NK-92 (cell line): ENCODE results near the gene MLLT1.

Source experiments
- DNase-seq: peaks from one replicate; lab custom pipeline; 2025; ENCODE audit not compliant: unreplicated experiment; lab: John Stamatoyannopoulos, UW

The MLLT1 gene

GRCh38 chr19:6260376-6260775 is 19.4 kb downstream of the MLLT1 start:
- DNase-seq: no peak

DNA sequence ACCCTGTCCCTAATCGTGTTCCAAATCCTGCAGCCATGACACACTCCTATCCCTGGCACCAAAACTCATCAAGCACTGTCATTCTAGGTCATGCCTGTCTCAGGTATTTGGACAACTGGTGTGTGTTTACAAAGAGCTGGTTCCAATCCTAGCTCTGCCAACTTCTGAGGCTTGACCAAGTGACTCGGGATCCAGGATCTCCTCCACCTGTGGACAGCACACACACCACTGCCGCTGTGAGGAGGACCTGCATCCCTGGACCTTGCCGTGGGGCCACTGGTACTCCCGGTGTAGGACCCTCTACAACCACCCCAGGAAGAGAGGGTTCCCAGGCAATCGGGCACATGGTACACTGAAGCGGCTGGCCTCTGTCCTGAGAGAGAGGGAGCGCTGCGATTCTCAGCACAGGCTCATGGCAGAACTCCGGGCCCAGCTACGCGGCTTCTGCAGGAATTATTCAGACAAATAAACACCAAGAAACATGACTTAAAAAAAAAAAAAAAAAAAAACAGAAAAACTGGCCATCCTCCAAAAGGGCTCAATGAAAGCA is 20.4 kb downstream of the MLLT1 start:
- DNase-seq: no peak

DNA sequence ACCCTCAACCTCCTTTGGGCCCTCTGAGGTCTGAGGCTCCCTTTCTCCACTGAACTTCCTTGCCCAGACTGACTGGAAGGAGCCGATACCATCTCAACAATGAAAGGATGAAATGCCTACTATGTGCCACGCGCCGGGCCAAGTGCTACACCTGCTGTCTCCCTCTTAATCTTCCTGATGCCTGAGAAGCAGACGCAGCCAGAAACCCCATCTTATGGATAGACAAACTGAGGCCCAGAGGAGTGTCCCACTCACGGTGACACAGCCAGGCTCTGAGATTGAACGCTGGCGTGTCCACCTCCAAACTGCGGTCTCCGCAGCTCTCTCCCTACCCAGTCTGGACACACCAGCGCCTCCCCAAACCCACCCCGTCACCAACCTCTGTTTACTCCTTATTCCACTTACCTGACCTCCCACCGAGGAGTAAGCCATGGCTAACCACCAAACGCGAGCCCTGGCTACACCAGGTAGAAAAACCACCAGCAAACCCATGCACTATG is 20.9 kb downstream of the MLLT1 start:
- no peak for DNase-seq

DNA sequence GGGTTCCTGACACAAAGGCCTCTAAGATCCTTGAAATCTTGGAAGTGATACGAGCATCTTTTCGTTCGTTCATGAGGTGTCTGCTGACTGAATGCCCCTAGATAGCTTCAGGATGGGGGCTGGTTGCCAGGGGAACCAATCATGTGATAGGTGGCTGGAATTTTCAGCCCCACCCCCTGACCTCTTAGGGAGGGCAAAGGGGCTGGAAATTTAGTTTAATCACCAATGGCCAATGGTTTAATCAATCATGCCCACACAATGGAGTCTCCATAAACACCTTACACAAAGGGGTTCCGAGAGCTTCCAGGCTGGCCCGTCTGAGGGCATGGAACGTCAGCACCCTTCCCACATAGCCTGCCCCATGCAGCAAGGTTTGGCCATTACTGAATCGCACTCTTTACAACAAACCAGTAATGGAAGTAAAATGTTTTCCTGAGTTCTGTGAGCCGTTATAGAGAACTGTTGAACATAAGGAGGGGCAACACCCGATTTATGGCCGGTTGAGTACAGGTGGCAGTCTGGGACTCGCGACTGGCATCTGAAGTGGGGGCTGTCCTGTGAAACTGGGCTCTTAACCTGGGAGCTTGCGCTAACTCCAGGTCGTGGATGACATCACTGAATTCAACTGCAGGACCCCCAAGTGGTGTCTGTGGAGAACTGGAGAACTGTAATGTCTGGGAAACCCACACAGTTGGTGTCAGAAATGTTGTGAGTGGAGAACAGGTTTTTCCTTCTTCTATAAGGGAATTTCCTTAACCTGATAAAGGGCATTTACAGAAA is 25.6 kb downstream of the MLLT1 start:
- DNase-seq: no peak

- no peak for DNase-seq
Measured at GRCh38 chr19:6252066-6252465, 27.7 kb downstream of the MLLT1 start.

DNA sequence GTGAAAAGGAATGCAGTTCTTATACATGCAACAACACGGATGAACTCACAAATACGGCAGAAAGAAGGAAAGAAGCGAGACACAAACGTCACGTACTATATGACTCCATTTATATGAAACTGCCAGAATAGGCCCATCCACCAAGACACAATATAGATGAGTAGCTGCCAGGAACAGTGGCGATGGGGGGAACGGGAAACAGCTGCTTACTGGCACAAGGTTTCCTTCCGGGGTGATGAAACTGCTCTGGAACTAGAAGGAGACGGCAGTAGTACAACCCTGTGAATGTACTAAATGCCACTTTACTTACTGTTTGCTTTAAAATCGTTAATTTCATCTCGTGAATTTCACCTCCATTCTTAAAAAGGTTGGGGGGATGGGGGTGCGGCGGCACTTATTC is 28.9 kb downstream of the MLLT1 start:
- DNase-seq: no peak

- DNase-seq: no peak
Measured at GRCh38 chr19:6250024-6250615, 29.7 kb downstream of the MLLT1 start.

GRCh38 chr19:6249296-6249695 is 30.5 kb downstream of the MLLT1 start:
- no peak for DNase-seq

DNA sequence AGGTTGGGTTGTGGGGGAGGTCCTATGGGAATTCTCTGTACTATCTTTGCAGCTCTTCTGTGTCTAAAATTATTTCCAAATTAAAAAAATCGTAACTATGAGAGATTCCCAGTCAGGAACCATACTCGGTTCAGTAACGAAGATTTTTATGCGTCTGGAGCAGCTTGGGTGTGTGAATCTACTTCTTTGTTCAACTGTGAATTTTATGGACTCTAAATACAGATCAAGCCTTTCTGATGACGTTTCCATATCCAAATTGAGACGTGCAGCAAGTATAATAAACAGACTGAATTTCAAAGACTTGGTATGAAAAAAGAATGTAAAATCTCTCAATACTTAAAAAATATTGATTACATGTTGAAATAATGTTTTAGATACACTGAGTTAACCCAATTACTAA is 30.9 kb downstream of the MLLT1 start:
- no peak for DNase-seq

GRCh38 chr19:6248341-6248740 is 31.4 kb downstream of the MLLT1 start:
- DNase-seq: no peak

DNA sequence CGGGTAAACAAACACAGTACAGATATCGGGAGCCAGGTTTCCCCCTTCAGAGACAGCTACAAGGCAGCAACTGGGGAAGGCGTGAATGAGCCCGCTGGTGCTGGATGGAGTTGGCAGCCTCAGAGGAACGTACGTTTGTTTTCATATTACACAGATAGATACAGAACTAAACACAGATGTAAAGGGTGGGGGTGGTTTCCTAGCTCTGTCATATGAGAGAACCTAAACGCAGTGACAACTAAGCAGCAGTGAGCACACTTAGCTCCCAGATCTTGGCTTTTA is 32.8 kb downstream of the MLLT1 start:
- no peak for DNase-seq

DNA sequence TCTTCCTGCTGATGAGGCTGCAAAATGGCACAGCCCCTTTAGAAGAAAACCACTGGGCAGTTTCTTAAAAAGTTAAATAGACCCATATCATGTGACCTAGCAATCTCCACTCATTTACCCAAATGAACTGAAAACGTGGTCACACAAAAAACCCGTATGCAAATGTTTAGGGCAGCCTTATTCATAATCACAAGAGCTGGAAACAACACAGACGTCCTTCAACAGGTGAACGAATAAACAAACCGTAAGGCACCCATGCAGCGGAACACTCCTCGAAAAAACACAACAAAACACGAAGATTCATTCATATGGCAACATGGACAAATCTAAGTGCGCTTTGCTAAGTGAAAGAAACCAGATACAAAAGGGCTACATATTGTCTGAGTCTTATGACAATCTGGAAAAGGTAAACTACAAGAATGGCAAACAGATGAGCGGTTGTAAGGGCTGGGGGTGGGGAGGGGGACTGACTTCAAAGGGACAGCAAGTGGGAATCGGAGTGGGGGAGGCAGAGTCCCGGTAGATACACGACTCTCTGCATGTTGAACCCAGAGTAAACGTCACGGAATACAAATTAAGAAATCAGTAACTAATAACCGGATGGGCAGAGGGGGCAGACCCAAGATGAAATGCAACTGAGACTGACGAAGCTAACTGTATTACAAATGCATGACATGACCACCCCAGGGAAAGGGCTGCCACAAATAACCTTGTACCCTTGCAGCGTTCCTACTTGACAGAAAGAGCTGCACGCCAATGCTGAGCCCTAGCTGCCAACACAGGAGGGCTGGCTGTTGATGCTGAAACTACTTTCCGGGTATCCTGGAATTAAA is 33.4 kb downstream of the MLLT1 start:
- DNase-seq: no peak

GRCh38 chr19:6242677-6243076 is 37.1 kb downstream of the MLLT1 start:
- no peak for DNase-seq

- no peak for DNase-seq
Measured at GRCh38 chr19:6241680-6242377, 37.9 kb downstream of the MLLT1 start.

DNA sequence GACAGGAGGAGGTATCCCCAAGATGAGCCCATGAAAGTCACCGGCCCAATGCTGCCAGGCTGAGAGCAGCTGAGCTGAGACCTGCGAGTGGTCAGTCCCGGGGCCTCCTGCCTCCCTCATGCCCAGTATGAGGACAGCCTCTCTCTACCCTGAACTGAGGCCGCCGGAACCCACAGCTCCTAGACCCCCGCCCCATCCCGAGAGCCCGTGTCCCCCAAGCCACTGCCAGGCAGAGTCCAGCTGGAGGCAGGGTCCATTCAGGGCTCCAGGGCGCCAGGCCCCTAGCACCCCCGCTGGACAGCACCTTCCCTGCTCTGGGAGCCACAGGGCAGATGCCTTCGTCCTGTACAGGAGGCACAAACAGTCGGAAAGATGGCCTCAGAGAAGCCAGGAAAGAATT is 38.7 kb downstream of the MLLT1 start:
- DNase-seq: no peak

- no peak for DNase-seq
Measured at GRCh38 chr19:6239871-6240676, 39.7 kb downstream of the MLLT1 start.

GRCh38 chr19:6239401-6239844 is 40.4 kb downstream of the MLLT1 start:
- DNase-seq: no peak

GRCh38 chr19:6238643-6239281 is 41.0 kb downstream of the MLLT1 start:
- DNase-seq: no peak

- DNase-seq: no peak
Measured at GRCh38 chr19:6238256-6238642, 41.5 kb downstream of the MLLT1 start.
